Measurements from ENCODE around the gene CNGA2.

The CNGA2 gene

GRCh38 chrX:151753313-151754046 is 18.9 kb downstream of the CNGA2 start:
- no peak for FAIRE-seq

- FAIRE-seq = no peak
Measured at GRCh38 chrX:151754047-151754429, 19.5 kb downstream of the CNGA2 start.

GRCh38 chrX:151754641-151755215 is 20.2 kb downstream of the CNGA2 start:
- no peak for FAIRE-seq

DNA sequence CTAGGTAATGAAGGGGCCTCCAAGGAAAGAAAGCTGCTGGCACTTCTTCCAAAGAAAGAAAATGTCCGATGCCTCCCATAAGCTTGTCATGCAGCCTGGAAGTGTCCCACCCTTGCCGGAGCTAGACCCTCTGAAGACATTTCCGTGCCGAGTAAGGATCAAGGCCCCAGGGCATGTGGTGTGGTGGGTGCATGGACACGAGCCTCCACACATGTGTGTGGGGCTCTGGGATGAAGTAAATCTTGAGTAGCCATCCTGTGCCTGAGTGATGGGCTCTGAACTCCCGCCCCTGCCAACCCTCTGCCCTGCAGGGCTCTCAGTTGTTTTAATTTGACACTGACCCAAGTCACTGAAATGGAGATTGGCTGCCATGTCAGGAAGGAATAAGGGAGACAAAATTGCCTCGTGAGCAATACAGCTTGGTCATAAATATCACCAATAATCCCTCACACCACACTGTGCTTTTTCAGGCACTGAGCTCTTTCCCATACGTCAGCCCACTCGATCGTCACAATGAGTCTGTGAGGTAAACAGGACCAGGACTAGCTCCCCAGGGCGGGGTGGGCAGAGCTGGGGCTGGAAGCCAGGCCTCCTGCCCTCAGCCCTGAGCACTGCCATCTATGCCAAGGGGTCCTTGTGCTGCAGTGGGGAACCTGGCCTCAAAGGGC is 24.6 kb downstream of the CNGA2 start:
- no peak for FAIRE-seq

DNA sequence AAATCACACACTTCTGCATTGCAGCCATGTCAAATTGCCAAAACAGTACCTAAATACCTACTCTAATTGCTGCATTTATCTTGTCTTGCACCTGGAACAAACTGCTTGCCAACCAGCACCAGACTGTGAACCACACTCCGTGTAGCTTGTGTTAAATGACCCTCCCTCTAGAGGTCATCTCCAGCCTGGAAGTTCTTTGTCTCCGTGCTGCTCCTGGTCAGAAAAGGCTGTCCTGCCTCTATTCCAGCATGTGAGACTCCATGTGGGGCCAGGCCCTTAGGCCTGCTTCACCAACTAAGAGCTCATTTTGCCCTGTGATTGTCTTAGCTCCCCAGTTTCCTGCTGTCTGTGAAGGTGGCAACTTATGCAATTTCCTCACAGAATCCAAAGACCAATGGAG is 28.3 kb downstream of the CNGA2 start:
- FAIRE-seq = no peak

DNA sequence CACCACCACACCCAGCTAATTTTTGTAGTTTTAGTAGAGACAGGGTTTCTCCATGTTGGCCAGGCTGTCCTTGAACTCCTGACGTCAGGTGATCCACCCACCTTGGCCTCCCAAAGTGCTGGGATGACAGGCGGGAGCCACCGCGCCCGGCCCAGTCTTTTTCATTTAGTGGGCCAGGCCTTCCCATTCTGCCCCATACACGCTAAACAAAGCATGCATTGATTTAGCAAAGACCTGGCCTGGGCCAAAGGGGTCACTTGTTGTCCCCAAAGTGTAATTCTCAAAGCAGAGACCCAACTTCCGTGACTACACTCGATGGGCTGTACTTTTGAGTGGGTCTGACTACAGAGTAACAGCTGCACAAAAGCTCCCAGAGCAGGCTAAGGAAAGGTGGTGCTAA is 29.2 kb downstream of the CNGA2 start:
- FAIRE-seq = no peak

DNA sequence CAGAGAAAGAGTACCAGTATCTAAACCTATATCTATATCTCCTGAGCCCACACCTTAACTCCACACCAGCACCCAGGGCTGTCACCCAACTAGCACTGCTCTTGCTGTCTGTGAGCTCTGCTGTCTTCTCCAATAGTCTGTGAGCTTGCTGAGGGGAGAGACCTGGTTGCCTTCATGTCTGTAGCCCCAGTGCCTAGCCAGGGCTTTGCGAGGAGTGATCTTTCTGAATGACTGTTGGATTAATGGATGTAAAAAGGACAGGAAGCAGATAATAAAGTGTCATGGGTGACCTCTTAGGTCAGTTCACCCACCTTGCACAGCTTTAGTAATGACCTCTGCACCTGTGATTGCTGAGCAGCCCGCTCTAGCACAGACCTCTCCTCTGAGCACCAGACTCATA is 30.5 kb downstream of the CNGA2 start:
- no peak for FAIRE-seq

DNA sequence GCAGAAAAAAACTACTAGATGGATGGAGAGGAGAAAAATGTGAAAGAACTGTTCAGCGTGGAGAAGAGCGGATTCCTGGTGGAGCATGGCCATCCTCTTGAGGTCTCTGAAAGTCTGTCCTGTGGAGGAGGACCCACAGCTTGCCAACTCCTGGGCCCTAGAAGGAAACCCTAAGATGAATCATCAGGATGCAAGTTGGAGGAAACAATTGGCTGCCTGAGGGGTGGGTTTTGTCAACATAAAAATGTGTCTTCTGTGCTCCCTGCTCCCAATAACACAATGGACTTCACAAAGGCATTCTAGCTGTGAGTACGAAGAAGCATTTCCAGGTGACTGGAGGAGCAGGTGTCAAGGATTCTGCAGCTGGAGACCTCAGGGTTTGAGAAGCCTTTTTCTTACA is 37.2 kb downstream of the CNGA2 start:
- FAIRE-seq = no peak

GRCh38 chrX:151773434-151773833 is 38.9 kb downstream of the CNGA2 start:
- no peak for FAIRE-seq

DNA sequence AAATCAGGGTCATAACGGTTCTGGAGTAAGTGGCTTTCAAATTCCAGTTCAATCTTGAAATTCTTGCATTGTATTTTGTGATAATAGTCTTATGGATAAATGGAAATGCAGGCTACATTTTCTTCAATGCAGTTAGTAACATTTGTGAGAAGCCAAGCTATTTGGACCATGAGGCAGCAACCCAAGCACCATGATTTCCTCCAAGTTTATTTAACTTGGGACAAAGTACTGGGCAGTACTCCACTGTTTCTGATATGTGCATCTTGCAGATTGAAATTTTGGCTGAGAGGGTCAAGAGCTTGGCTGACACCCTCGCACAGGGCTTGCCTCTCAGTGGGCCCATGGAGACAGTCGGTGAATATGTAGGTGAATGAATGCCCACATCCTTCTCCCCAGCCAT is 39.9 kb downstream of the CNGA2 start:
- FAIRE-seq = no peak

- FAIRE-seq = no peak
Measured at GRCh38 chrX:151776181-151776731, 41.7 kb downstream of the CNGA2 start.

DNA sequence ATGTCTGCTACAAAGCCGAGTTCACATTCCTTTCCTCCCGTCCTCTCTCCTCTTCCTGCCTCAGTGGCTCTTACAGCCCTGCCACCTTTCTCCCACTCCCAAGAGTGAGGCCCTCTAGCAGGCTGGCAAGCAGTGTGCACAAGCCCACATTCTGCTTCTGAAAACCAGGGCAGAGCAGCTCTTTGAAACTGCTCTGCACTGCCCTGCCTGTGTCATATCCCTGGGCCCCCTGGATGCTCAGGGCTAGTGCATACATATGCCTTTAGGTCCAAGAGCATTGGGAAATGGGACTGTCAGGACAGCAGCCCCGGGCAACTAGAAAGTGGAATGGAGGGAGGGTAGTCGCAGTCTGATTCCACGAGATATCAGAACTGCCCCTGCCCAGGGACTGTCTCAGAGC is 42.4 kb downstream of the CNGA2 start:
- no peak for FAIRE-seq

- FAIRE-seq = no peak
Measured at GRCh38 chrX:151779258-151779657, 44.7 kb downstream of the CNGA2 start.

DNA sequence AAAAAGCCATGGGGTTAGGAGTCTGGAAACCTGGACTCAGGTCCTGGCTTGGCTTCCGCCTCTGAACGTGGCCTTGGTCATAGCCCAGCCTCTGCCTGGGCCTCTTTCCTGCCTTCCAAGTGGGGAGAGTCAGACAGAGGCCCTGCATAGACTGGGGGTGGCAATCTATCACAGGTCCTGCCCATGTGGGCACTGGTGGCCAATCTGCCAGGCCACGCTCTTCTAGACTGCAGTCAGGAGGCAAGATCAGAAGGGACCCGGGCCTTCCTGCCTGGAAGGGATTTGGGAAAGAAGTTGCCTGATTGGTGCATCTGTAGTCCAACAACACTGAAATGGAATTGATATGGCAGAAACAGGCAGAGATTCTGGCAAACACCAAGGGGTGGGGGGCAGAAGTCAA is 46.1 kb downstream of the CNGA2 start:
- FAIRE-seq = no peak

DNA sequence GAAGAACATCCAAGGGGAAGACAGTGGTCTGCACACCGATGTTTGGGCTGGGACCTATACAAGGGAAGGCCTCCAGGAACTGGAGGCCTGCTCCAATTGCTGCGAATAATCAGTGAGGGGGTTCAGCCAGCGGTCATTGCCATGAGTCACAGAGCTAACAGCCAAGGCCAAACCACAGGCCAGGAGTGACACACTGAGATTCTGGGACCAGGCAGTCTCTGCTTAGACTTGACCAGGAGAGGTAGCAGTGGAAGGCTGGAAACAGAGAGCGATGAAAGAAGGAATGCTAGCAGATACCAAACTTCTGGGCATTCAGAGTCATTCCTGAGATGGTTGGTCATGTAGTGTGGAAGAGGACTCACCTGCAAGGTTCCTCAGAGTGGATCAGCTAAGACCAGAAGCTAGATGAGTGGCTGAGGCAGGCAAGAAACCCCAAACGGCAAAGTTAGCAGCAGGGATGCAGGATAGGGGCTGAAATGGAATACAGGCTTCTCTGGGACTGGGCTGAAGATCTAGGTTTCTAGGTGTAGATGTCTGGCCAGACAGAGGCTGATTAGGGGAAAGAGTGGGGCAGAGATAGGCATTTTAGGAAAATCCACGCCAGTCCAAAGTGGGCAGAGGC is 54.7 kb downstream of the CNGA2 start:
- FAIRE-seq = no peak

DNA sequence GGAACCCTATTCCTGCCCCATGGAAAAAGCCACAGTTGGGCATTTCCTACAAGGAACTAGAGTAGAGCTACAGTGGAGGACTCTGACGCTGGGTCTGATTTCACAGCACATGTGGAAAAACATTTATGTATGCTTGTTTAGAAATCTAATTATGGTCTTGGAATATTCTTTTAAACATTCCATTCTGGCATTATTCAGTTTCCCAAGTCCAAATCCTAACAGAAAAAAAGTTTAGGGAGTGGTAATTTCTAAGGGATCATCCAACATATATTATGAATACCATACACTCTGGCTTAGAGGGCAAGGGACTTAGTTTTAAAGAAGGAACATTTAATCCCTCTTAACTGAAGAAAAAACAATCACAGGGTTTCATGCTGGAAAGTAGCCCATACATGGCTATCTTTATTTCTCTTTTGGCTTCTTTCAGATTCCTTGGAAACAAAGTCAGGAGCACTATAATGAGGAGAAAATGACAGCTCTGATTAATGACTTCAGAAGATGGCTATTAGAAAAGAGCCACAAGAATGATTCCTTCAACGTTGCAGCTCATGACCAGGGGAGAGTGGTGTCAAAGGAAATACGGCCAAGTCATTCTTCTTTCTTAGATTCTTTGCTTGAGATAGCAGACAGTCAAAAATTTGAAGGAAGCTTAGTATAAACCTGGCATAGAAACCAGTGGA is 56.1 kb downstream of the CNGA2 start:
- no peak for FAIRE-seq

DNA sequence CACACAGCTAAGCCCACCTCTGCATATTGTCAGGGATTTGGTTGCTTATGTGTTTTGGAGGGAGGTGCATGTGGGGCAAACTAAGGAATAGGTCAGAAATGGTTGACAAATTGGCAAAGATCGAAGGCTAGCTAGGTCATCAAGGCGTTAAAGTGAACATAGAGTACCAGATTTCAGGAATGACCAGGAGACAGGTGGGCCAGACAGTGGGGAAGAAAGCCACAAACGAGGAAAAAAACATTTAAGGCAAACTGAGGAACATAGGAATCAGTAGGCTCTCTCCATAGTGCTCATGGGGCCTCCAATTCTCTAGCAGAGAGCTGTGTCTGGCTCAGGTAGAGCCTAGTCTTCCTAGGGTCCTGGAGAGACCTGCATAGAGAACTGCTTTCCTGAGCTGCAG is 57.4 kb downstream of the CNGA2 start:
- no peak for FAIRE-seq

- no peak for FAIRE-seq
Measured at GRCh38 chrX:151792505-151792904, 58.0 kb downstream of the CNGA2 start.

DNA sequence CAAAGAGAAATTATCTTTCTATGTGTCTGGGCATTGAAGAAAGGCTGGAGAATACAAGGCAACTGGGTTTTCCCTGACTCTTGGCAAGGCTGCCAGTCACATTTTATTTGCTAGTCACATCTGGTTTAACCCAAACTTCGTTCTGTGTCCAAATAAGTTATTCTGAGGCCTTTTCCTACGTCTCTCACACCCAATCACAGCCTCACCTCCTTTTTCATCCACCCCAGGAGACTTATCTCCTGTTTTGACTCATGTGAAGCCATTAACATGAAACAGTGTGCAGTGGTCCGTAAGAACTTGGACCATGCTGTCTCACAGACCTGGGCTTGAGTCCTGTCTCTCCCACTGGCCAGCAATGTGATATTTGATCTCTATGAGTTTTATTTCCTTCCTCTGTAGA is 59.3 kb downstream of the CNGA2 start:
- no peak for FAIRE-seq

All from G401.6 (cell line).